ENCODE data around the gene ELMOD3. TPM values are rescaled to one million over a fixed set of nuclear protein-coding genes. Genes with fewer than 3 reads are reported as not detected.
"Not testable (repeated sequence)": the region's sequence is repeated elsewhere in the genome, so short reads cannot be mapped to it uniquely, and the experiment has no call there.

The ELMOD3 gene
- total RNA-seq, 1 donor from 2014 or later: 9.0 TPM

GRCh38 chr2:85357736-85358135 is 3.2 kb downstream of the ELMOD3 start:
- DNase-seq (no peak), ATAC-seq (ENCODE audit: poor library complexity) (no peak)
- intact Hi-C loops (cut with DNase I): no loop called here

- intact Hi-C loops (cut with DNase I); DNase-seq; ATAC-seq (ENCODE audit: poor library complexity): not testable (repeated sequence)
Measured at GRCh38 chr2:85362653-85363387, 8.3 kb downstream of the ELMOD3 start.

GRCh38 chr2:85367180-85367579 is 12.6 kb downstream of the ELMOD3 start:
- no peak for ATAC-seq (ENCODE audit: poor library complexity)
- intact Hi-C loops (cut with DNase I): no loop called here
- DNase-seq: no peak

- DNase-seq (no peak), ATAC-seq (ENCODE audit: poor library complexity) (no peak)
- intact Hi-C loops (cut with DNase I): no loop called here
Measured at GRCh38 chr2:85368921-85369320, 14.4 kb downstream of the ELMOD3 start.

GRCh38 chr2:85369500-85369899 is 14.9 kb downstream of the ELMOD3 start:
- intact Hi-C loops (cut with DNase I): no loop called here
- no peak for DNase-seq
- ATAC-seq (ENCODE audit: poor library complexity): no peak

- DNase-seq (no peak), ATAC-seq (ENCODE audit: poor library complexity) (no peak)
- intact Hi-C loops (cut with DNase I): no loop called here
Measured at GRCh38 chr2:85371045-85371444, 16.5 kb downstream of the ELMOD3 start.

GRCh38 chr2:85376291-85377065 is 21.9 kb downstream of the ELMOD3 start:
- DNase-seq (no peak), ATAC-seq (ENCODE audit: poor library complexity) (no peak)
- intact Hi-C loops (cut with DNase I): no loop called here

DNA sequence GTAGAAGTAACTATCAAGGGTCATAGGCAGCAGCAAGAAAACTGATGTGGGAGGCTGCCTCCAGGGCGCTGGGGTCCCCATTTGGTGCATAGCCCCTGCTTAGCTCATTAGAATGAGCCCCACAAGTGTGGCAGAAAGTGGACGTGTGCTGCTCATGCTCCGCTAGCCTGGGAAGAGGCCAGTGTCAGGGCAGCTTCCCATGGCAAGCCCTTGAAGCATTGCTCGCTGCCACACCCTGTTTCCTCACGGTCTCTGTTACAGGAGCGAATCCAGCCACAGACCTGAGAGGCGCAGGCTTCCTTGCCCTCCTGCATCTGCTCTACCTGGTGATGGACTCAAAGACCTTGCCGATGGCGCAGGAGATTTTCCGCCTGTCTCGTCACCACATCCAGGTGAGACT is 22.5 kb downstream of the ELMOD3 start:
- intact Hi-C loops (cut with DNase I): no loop called here
- DNase-seq (no peak), ATAC-seq (ENCODE audit: poor library complexity) (no peak)

- intact Hi-C loops (cut with DNase I): no loop called here
- ATAC-seq (ENCODE audit: poor library complexity): no peak
- no peak for DNase-seq
Measured at GRCh38 chr2:85378257-85378656, 23.7 kb downstream of the ELMOD3 start.

GRCh38 chr2:85380048-85380447 is 25.5 kb downstream of the ELMOD3 start:
- ATAC-seq (ENCODE audit: poor library complexity): no peak
- intact Hi-C loops (cut with DNase I): no loop called here
- DNase-seq: no peak

- DNase-seq; intact Hi-C loops (cut with DNase I); ATAC-seq (ENCODE audit: poor library complexity): not testable (repeated sequence)
Measured at GRCh38 chr2:85383151-85383550, 28.6 kb downstream of the ELMOD3 start.

- intact Hi-C loops (cut with DNase I): no loop called here
Measured at GRCh38 chr2:85383850-85384249, 29.3 kb downstream of the ELMOD3 start.

GRCh38 chr2:85385746-85386145 is 31.2 kb downstream of the ELMOD3 start:
- no peak for ATAC-seq (ENCODE audit: poor library complexity)
- intact Hi-C loops (cut with DNase I): no loop called here

More at GRCh38 chr2:85383850-85384249, 29.3 kb downstream of the ELMOD3 start:
- ATAC-seq (ENCODE audit: poor library complexity) (no peak), DNase-seq (no peak)

GRCh38 chr2:85387754-85388153 is 33.2 kb downstream of the ELMOD3 start:
- DNase-seq (no peak), ATAC-seq (ENCODE audit: poor library complexity) (no peak)
- intact Hi-C loops (cut with DNase I): no loop called here

More at GRCh38 chr2:85385746-85386145, 31.2 kb downstream of the ELMOD3 start:
- DNase-seq: no peak

GRCh38 chr2:85388878-85389538 is 34.4 kb downstream of the ELMOD3 start:
- intact Hi-C loops (cut with DNase I): no loop called here
- DNase-seq: no peak
- no peak for ATAC-seq (ENCODE audit: poor library complexity)

GRCh38 chr2:85390941-85391669 is 36.5 kb downstream of the ELMOD3 start:
- DNase-seq: peak; percentile 81
- peak; percentile 70 for ATAC-seq (ENCODE audit: poor library complexity)
- intact Hi-C loops (cut with DNase I): no loop called here

DNA sequence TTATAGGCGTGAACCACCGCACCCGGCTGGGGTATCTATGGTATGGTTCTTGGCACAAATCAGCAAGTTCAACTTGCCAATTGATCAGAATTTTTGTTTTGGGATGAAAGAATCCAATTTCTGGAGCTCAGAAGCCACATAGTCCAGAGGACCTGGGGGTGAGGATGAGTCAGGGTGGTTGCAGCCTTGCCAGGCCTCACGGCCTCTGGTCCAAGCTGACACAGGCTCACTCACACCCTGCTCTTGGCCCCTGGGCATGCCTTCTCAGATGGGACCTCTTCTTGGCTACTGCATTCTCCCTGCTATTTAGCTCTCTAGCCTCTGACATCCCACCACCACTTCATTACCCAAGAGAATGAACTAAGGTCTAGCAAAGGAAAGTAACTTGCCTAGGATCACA is 39.3 kb downstream of the ELMOD3 start:
- ATAC-seq (ENCODE audit: poor library complexity) (no peak), DNase-seq (no peak)
- intact Hi-C loops (cut with DNase I): no loop called here

GRCh38 chr2:85394261-85394681 is 39.7 kb downstream of the ELMOD3 start:
- ATAC-seq (ENCODE audit: poor library complexity) (peak; percentile 8), DNase-seq (no peak)
- intact Hi-C loops (cut with DNase I): no loop called here

DNA sequence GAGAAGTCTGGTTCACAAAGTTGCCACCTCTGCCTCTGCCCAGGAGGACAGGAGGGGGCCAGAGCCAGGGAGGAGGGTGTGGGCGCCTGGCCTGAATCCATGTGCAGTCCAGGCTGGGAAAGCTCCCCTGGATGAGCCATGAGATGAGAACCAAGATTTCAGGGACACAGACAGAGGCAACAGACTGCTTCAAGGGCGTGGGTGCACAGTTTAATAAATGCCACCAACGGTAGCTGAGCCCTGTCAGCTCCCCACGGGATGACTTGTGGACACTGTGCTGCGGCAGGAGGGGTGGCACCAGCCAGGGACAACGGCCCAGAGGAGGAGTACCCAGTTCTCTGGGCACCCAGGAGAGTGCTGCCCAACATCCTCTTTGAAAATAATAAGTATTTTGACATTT is 40.4 kb downstream of the ELMOD3 start:
- DNase-seq (no peak), ATAC-seq (ENCODE audit: poor library complexity) (no peak)
- intact Hi-C loops (cut with DNase I): no loop called here
